ENCODE measurements around the gene SPATA9. TPM values are rescaled to one million over a fixed set of nuclear protein-coding genes. Genes with fewer than 3 reads are reported as not detected.
"Not testable (repeated sequence)": the region's sequence is repeated elsewhere in the genome, so short reads cannot be mapped to it uniquely, and the experiment has no call there.

SPATA9 gene
- total and polyA plus RNA-seq, 2 of the 8 experiments (the other 6 are each of a cell fraction or from before 2014, with no cell fraction given) = not detected

DNA sequence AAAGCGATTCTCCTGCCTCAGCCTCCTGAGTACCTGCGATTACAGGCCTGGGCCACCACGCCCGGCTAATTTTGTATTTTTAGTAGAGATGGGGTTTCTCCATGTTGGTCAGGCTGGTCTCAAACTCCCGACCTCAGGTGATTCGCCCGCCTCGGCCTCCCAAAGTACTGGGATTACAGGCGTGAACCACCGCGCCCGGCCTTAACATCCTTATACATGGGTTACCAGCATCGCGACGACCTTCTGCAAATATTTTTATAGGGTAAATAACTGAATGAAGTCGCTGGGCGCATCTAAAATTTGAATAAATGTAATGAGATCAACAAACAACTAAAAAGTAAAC lies 36.6 kb downstream of the SPATA9 start:
- H4K8ac ChIP-seq (ENCODE audit: extremely low read depth, insufficient read depth, low read length); H2AK5ac ChIP-seq (ENCODE audit: low read depth, low read length); H3K23ac ChIP-seq (ENCODE audit: insufficient read length); H2BK120ac ChIP-seq (replicated peaks; ENCODE audit: low read depth, low read length); FAIRE-seq; H4K5ac ChIP-seq (ENCODE audit: insufficient read length, low read depth, low read length); H3K27me3 ChIP-seq (replicated peaks in 1 of 4; ENCODE audit: control insufficient read depth in 3 of 4, extremely low read depth in 1 of 4, insufficient read depth in 3 of 4, low read length in 3 of 4); H3K18ac ChIP-seq (ENCODE audit: extremely low read depth, low read length); H3K9ac ChIP-seq (replicated peaks in 1 of 4; ENCODE audit: extremely low read depth in 1 of 4, low read depth in 3 of 4, low read length in 3 of 4); H3K9me3 ChIP-seq (ENCODE audit: insufficient read depth in 2 of 2, low read depth in 1 of 2, low read length in 1 of 2); H2BK20ac ChIP-seq (ENCODE audit: low read length); H2BK12ac ChIP-seq (ENCODE audit: low read depth, low read length); H3K79me2 ChIP-seq (ENCODE audit: control insufficient read depth in 1 of 2, insufficient read depth in 2 of 2, low read length in 2 of 2); H2AFZ ChIP-seq (ENCODE audit: low read length); H3K14ac ChIP-seq (ENCODE audit: insufficient read length); H3K56ac ChIP-seq (replicated peaks; ENCODE audit: insufficient read length, low read depth, low read length); H4K20me1 ChIP-seq (replicated peaks in 1 of 2; ENCODE audit: control insufficient read depth in 1 of 2, insufficient read depth in 2 of 2, low read length in 2 of 2); H3K23me2 ChIP-seq (ENCODE audit: low read depth, low read length); H3K36me3 ChIP-seq (ENCODE audit: control insufficient read depth in 2 of 4, insufficient read depth in 4 of 4, low read length in 3 of 4); H3K79me1 ChIP-seq (ENCODE audit: low read depth, low read length); H4K91ac ChIP-seq (replicated peaks; ENCODE audit: insufficient read length, low read length); H3K27ac ChIP-seq (ENCODE audit: low read depth, low read length); H3K4me1 ChIP-seq (replicated peaks in 1 of 4; ENCODE audit: control insufficient read depth in 3 of 4, insufficient read depth in 4 of 4, low read length in 3 of 4); H3K4ac ChIP-seq (replicated peaks; ENCODE audit: insufficient read length, low read depth, low read length); H2BK5ac ChIP-seq (ENCODE audit: low read depth, low read length); H2BK15ac ChIP-seq (ENCODE audit: low read length): not testable (repeated sequence)
- WGBS, 2 experiments (ENCODE audit: extremely low coverage in 1 of 2, insufficient coverage in 1 of 2, insufficient read length in 1 of 2, insufficient replicate concordance in 2 of 2, low coverage in 1 of 2, low lambda C conversion rate in 2 of 2, missing lambda C conversion rate in 1 of 2) = 88% methylated on average over 17 of the region's 17 CpGs; no CpG with 5 or more reads in 1 of the 2 experiments
- ChIA-PET CTCF (ENCODE audit: partially characterized antibody) (interaction anchor here (0.7 to 6.4 kb wide), 15 partner anchors 12 to 903 kb away, joined by 3 to 42 read pairs (median 5); partner anchors contain the start of gene GLRX), POLR2A (ENCODE audit: partially characterized antibody) (interaction anchor here (1.7 to 2.0 kb wide), 2 partner anchors 66 to 85 kb away, joined by 5 to 10 read pairs; partner anchors contain the start of gene RHOBTB3)
- peak overlapping the region in 1 of 2 experiments; percentile 90; a peak in 1 of 4 replicates for H3K4me2 ChIP-seq (ENCODE audit: insufficient read depth in 1 of 2, low read depth in 2 of 2, low read length in 2 of 2)
- peak in 1 of 2 experiments; percentile 47 for DNase-seq (ENCODE audit: low read depth in 1 of 2, low spot score in 2 of 2)
- H3K4me3 ChIP-seq (ENCODE audit: extremely low read depth in 1 of 4, insufficient read depth in 2 of 4, low read depth in 3 of 4, low read length in 4 of 4) = peak overlapping the region in 1 of 4 experiments; percentile 63; a peak in 3 of 8 replicates
